GM19372 (cell line): ENCODE measurements around the gene ARHGAP30.
A peak's percentile ranks its signal among the peaks of the same experiment; 100 is the strongest.
"Not testable (repeated sequence)": the region's sequence is repeated elsewhere in the genome, so short reads cannot be mapped to it uniquely, and the experiment has no call there.

Experiments used
- ATAC-seq: cut with Tn5 transposase; IDR thresholded peaks from one replicate; pipeline ENCODE4 v1.9.1; 2021; ENCODE audit warnings: mild to moderate bottlenecking, low read depth, moderate library complexity; ENCODE audit not compliant: unreplicated experiment

Gene ARHGAP30

GRCh38 chr1:161073474-161074121 is 3.9 kb upstream of the ARHGAP30 start:
- ATAC-seq: no peak

DNA sequence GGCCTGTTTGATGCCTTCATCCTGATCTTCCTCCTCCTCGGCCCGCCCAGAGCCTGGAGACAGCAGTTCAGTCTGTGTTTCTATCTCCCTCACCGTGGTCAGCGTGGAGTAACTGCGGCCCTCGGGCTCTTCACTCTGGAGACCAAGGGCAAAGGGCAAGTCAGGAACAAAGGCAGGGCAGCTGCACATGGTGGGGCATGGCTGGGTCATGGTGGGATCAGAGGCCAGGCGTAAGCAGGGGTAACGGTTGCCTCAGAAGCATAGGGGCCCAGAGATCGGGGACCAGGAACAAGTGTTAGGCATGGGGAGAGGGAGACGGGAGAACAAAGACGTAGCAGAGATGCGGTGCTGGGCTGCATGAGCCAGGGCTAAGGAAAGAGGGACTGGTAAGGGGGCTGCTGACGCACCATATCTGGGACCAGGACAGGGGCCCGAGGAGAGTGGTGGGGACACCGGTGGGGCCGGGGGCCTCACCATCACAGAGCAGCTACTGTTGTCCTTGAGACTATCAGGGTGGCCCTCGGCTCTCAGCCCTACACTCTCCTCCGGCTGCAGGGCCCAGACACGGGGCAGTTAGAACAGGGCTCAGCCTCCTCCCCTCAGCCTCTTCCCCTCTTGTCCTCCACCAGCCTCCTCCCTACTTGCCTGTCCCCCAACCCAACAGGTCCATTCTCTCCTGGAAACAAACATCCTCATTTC is 3.2 kb upstream of the ARHGAP30 start:
- no peak for ATAC-seq

DNA sequence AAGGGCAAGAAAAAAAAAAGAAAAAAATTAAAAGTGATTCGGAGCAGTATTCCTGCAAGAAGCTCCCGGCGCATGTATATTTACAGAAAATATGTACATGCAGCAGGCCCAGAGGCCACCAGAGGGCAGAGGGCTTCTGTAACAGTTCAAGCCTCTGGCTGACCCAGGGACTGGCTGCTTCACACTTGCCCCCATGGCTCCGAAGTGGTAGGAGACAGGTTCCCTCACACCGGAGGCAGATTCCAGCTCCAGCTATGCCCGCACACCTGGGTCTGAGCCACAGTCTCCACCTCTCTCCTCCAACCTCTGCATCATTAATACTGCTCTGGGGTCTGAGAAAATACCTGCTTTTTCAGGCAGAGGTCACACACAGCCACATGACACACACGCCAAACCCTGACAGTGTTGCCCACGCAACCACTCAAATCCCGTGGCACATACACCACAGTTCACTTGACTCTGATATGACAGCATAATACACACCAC is 2.2 kb upstream of the ARHGAP30 start:
- ATAC-seq: no peak

GRCh38 chr1:161070761-161071160 is 1.1 kb upstream of the ARHGAP30 start:
- no peak for ATAC-seq

GRCh38 chr1:161069241-161069640 is 450 bp downstream of the ARHGAP30 start:
- no peak for ATAC-seq

GRCh38 chr1:161068306-161069234 is 1.1 kb downstream of the ARHGAP30 start:
- peak; percentile 58 for ATAC-seq

- ATAC-seq: no peak
Measured at GRCh38 chr1:161066694-161067093, 3.0 kb downstream of the ARHGAP30 start.

GRCh38 chr1:161065681-161066080 is 4.0 kb downstream of the ARHGAP30 start:
- ATAC-seq: not testable (repeated sequence)

- ATAC-seq: not testable (repeated sequence)
Measured at GRCh38 chr1:161063936-161064335, 5.8 kb downstream of the ARHGAP30 start.

DNA sequence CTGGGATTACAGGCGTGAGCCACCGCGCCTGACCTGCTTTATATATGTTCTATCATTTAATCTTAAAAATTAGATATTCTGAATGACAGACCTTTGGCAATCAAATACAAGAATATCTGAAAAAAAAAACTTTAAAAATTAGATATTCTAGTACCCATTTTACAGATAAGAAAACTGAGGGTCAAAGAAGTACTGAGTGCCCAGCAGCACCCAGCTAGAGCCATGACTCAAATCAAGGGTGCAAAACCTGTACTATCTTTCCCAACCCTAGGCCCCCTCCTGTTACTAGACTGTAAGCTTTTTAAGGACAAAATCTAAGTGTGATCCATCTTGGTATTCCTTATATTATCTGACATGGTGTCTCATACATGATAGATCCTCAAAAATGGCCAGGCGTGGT is 8.3 kb downstream of the ARHGAP30 start:
- ATAC-seq: no peak

- no peak for ATAC-seq
Measured at GRCh38 chr1:161059293-161059692, 10.4 kb downstream of the ARHGAP30 start.

GRCh38 chr1:161054805-161055204 is 14.9 kb downstream of the ARHGAP30 start:
- ATAC-seq: no peak

DNA sequence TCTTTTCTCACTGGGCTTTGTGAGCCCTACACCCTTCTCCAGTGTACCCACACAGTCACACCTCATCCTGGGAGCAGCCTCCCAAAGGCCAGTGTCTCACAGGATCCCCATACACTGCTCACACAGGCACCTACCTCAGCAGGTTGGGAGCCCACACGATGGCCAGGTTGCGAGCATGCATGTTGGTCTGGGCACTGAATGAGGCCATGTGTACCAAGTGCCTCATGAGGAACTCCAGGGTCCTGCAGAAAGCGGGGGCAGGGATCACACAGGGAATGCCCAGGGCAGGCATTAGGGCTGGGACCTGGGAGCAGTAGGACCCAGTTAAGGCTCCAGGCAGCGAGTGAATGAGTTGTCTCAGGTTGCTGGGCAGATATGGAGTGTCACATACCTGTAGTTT is 15.5 kb downstream of the ARHGAP30 start:
- no peak for ATAC-seq

DNA sequence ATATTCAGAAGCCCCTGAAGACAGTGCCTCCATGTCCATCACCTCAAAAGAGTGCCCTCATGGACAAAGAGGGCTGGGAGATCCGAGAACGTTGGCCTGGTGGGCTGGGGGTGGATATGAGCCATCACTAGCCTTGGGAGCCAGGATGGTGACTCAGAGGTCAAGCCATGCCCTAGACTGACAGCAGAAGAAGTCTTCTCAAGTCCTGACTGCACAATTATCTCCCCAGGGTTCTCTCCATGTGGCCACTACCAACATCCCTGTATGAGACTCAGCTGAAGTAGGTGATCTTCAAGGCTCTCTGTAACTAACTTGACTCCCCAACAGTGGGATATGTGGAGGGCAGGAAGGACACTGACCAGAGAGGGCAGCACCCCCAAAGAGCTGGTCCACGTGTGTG is 16.8 kb downstream of the ARHGAP30 start:
- no peak for ATAC-seq

- ATAC-seq: no peak
Measured at GRCh38 chr1:161051219-161051618, 18.5 kb downstream of the ARHGAP30 start.

DNA sequence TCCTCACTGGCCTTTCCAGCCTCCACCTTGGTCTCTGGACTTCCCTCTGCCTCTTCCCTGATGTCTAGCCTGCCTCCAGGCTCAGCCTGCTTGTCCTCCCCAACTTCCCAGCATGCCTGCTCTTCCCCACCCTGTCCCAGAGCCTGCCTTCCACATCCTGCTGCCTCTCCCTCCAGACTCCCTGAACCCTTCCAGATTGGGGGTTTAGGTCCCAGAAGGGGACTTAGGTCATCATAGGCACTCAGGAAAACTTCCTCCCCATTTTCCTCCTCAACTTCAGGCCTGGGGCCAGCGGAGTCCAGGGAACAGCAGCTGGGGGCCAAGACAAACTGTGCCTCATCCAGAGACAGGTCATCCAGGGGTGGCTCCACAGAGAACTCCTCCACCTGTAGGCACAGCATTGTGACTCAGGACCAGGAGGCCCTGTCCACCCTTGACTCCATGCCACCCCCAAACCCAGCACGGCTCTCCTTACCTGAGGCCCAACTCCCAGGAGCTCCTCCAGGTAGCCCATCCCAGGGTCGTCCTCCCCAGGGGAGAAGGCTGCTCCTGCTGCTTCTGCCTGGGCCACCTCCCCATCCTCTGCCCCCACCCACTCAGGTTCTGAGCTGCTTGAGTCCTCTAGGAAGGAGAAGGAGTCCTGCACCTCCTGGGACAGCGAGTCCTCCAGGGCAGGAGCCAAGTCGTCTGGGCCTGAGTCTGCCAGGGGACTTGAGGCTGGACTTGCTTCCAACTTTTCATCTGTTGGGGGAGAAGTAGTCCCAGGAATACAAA is 20.6 kb downstream of the ARHGAP30 start:
- no peak for ATAC-seq

- no peak for ATAC-seq
Measured at GRCh38 chr1:161047436-161048420, 22.0 kb downstream of the ARHGAP30 start.

GRCh38 chr1:161046605-161047228 is 23.0 kb downstream of the ARHGAP30 start:
- peak; percentile 34 for ATAC-seq
